Osteoblast (primary cell): ENCODE measurements around the gene TSLP. TPM values are rescaled to one million over a fixed set of nuclear protein-coding genes. Genes with fewer than 3 reads are reported as not detected.

Source experiments
- DNase-seq: peaks from one replicate; pipeline ENCODE4 v3.0.0; 2011; ENCODE audit warnings: low spot score, mixed read lengths; ENCODE audit not compliant: insufficient read length; ENCODE audit errors: missing footprints
- H2AFZ ChIP-seq: 2 replicates; pipeline ENCODE4 v1.6.0; 2011; ENCODE audit warnings: mild to moderate bottlenecking, low read length
- H3K27ac ChIP-seq: 2 replicates; pipeline ENCODE4 v1.5.1; 2011; ENCODE audit warnings: mild to moderate bottlenecking, low read depth, low read length, moderate library complexity
- H3K27me3 ChIP-seq: 2 replicates; pipeline ENCODE4 v1.6.0; 2012; ENCODE audit warnings: mild to moderate bottlenecking, control low read depth, inconsistent platforms, low read length, moderate library complexity; ENCODE audit not compliant: insufficient read depth
- H3K36me3 ChIP-seq: 2 replicates; pipeline ENCODE4 v1.5.1; 2011; ENCODE audit warnings: mild to moderate bottlenecking, low read length, control low read depth, moderate library complexity; ENCODE audit not compliant: insufficient read depth
- H3K4me1 ChIP-seq: 2 replicates; pipeline ENCODE4 v1.5.1; 2011; ENCODE audit warnings: mild to moderate bottlenecking, low read length, control low read depth, moderate library complexity; ENCODE audit not compliant: insufficient read depth
- H3K4me2 ChIP-seq: 2 replicates; pipeline ENCODE4 v1.6.0; 2011; ENCODE audit warnings: mild to moderate bottlenecking, low read length; ENCODE audit not compliant: insufficient read depth
- H3K4me3 ChIP-seq: fragments of 200-600 bp; sonication (generic); 3 replicates; pipeline ENCODE4 v1.5.1; 2012; ENCODE audit warnings: mild to moderate bottlenecking, low read length, inconsistent platforms; ENCODE audit not compliant: insufficient read depth
- H3K79me2 ChIP-seq: 2 replicates; pipeline ENCODE4 v1.6.0; 2012; ENCODE audit warnings: mild to moderate bottlenecking, low read length, control low read depth, inconsistent platforms; ENCODE audit not compliant: insufficient read depth
- H3K9me3 ChIP-seq: 2 replicates; pipeline ENCODE4 v1.5.1; 2011; ENCODE audit warnings: low read depth, low read length, control low read depth
- H4K20me1 ChIP-seq: 2 replicates; pipeline ENCODE4 v1.6.0; 2012; ENCODE audit warnings: mild to moderate bottlenecking, low read length, control low read depth; ENCODE audit not compliant: insufficient read depth
- CTCF ChIP-seq: IDR thresholded peaks from 2 replicates; pipeline ENCODE4 v1.5.1; 2011; ENCODE audit warnings: mild to moderate bottlenecking, low read depth, low read length, moderate library complexity; ENCODE audit errors: extremely low read depth
- total RNA-seq: library from RNA; depleted of rRNA; stranded (reverse); fragments of >200 nt; gene quantifications from 2 replicates; pipeline ENCODE4 v1.2.3, GENCODE V29; 2012

Gene TSLP
- total RNA-seq, 1 donor, result 1.1 TPM

- H2AFZ ChIP-seq, result no peak overlapping the region
- DNase-seq, result no peak
- H3K27ac ChIP-seq, result no peak overlapping the region
- peaks cover 2% of the 10 kb centered on the region for H3K79me2 ChIP-seq
- H3K4me2 ChIP-seq, result no peak overlapping the region
- peaks cover 71% of the 10 kb centered on the region for H3K36me3 ChIP-seq
- no peaks in the 10 kb centered on the region for H3K27me3 ChIP-seq
- H4K20me1 ChIP-seq, result no peaks in the 10 kb centered on the region
- TF ChIP-seq CTCF, result no peak
- no peaks in the 10 kb centered on the region for H3K4me1 ChIP-seq
- H3K4me3 ChIP-seq, result no peak overlapping the region
- no peaks in the 10 kb centered on the region for H3K9me3 ChIP-seq
These were observed 50.4 kb downstream of the TSLP start for GRCh38 chr5:111121926-111122325.

GRCh38 chr5:111122398-111122797 is 50.9 kb downstream of the TSLP start:
- no peak overlapping the region for H3K4me2 ChIP-seq
- H3K9me3 ChIP-seq, result no peaks in the 10 kb centered on the region
- TF ChIP-seq CTCF, result no peak
- H3K27me3 ChIP-seq, result no peaks in the 10 kb centered on the region
- no peak for DNase-seq
- peaks cover 69% of the 10 kb centered on the region for H3K36me3 ChIP-seq
- no peak overlapping the region for H2AFZ ChIP-seq
- H3K27ac ChIP-seq, result no peak overlapping the region
- H3K4me3 ChIP-seq, result no peak overlapping the region
- H4K20me1 ChIP-seq, result no peaks in the 10 kb centered on the region
- peaks cover 2% of the 10 kb centered on the region for H3K79me2 ChIP-seq
- no peaks in the 10 kb centered on the region for H3K4me1 ChIP-seq

GRCh38 chr5:111124793-111125192 is 53.3 kb downstream of the TSLP start:
- H3K36me3 ChIP-seq, result peaks cover 57% of the 10 kb centered on the region
- no peaks in the 10 kb centered on the region for H4K20me1 ChIP-seq
- no peak overlapping the region for H2AFZ ChIP-seq
- H3K9me3 ChIP-seq, result no peaks in the 10 kb centered on the region
- no peaks in the 10 kb centered on the region for H3K27me3 ChIP-seq
- H3K4me2 ChIP-seq, result no peak overlapping the region
- peak; percentile 37 for DNase-seq
- H3K4me3 ChIP-seq, result no peak overlapping the region
- no peak overlapping the region for H3K27ac ChIP-seq
- no peaks in the 10 kb centered on the region for H3K79me2 ChIP-seq
- peaks cover 6% of the 10 kb centered on the region for H3K4me1 ChIP-seq
- TF ChIP-seq CTCF, result no peak

- H3K27ac ChIP-seq, result no peak overlapping the region
- no peaks in the 10 kb centered on the region for H3K9me3 ChIP-seq
- DNase-seq, result no peak
- H3K27me3 ChIP-seq, result no peaks in the 10 kb centered on the region
- peaks cover 27% of the 10 kb centered on the region for H3K4me1 ChIP-seq
- H3K79me2 ChIP-seq, result no peaks in the 10 kb centered on the region
- no peak overlapping the region for H3K4me2 ChIP-seq
- TF ChIP-seq CTCF, result no peak
- no peak overlapping the region for H3K4me3 ChIP-seq
- H3K36me3 ChIP-seq, result peaks cover 40% of the 10 kb centered on the region
- H4K20me1 ChIP-seq, result no peaks in the 10 kb centered on the region
- no peak overlapping the region for H2AFZ ChIP-seq
These were observed 55.4 kb downstream of the TSLP start for GRCh38 chr5:111126896-111127295.

Other genes with a start within 250 kb of the TSLP start
- 44.5 and 44.8 TPM in 2 replicates for gene WDR36, start 20.6 kb downstream of the TSLP start, total RNA-seq
- 0.29 and 0.72 TPM in 2 replicates for gene CAMK4, start 152.7 kb downstream of the TSLP start, total RNA-seq